SIG-M5 treated with dmso at 0.1 percent for 504 hours (cell line): ENCODE results near the gene RMI2.
"Not testable (repeated sequence)": the region's sequence is repeated elsewhere in the genome, so short reads cannot be mapped to it uniquely, and the experiment has no call there.

Experiments
- DNase-seq: peaks from one replicate; lab custom pipeline; 2025; ENCODE audit not compliant: unreplicated experiment; lab: John Stamatoyannopoulos, UW

The RMI2 gene

GRCh38 chr16:11345040-11345862, at the start of gene RMI2:
Gene RMI2 (plus strand): TSS chr16:11345459. CDS start chr16:11345472, 13 bp downstream.
- peak; percentile 97 for DNase-seq

- DNase-seq = no peak
Measured at GRCh38 chr16:11295672-11296071, 49.6 kb upstream of the RMI2 start.

- DNase-seq = no peak
Measured at GRCh38 chr16:11296351-11296705, 48.9 kb upstream of the RMI2 start.

GRCh38 chr16:11296706-11297491, 48.4 kb upstream of the RMI2 start:
- no peak for DNase-seq

GRCh38 chr16:11297492-11298142, 47.6 kb upstream of the RMI2 start:
- DNase-seq = peak; percentile 20

GRCh38 chr16:11298143-11298900, 46.9 kb upstream of the RMI2 start:
- DNase-seq = no peak

- not testable (repeated sequence) for DNase-seq
Measured at GRCh38 chr16:11298950-11299547, 46.2 kb upstream of the RMI2 start.

GRCh38 chr16:11299865-11300559, 45.2 kb upstream of the RMI2 start:
- no peak for DNase-seq

- no peak for DNase-seq
Measured at GRCh38 chr16:11300560-11300892, 44.7 kb upstream of the RMI2 start.

GRCh38 chr16:11301645-11302501, 43.4 kb upstream of the RMI2 start:
- no peak for DNase-seq

GRCh38 chr16:11302977-11303376, 42.3 kb upstream of the RMI2 start:
- no peak for DNase-seq

GRCh38 chr16:11303405-11304138, 41.7 kb upstream of the RMI2 start:
- DNase-seq = peak; percentile 39

- no peak for DNase-seq
Measured at GRCh38 chr16:11306381-11306780, 38.9 kb upstream of the RMI2 start.

GRCh38 chr16:11306997-11307638, 38.1 kb upstream of the RMI2 start:
- peak; percentile 96 for DNase-seq

- DNase-seq = no peak
Measured at GRCh38 chr16:11307639-11308492, 37.4 kb upstream of the RMI2 start.

- no peak for DNase-seq
Measured at GRCh38 chr16:11308493-11309283, 36.6 kb upstream of the RMI2 start.
